NAMALWA (cell line): ENCODE data around the gene C16orf74.
A peak's percentile ranks its signal among the peaks of the same experiment; 100 is the strongest.

Experiments
- DNase-seq: peaks from one replicate; pipeline ENCODE4 v3.0.0-alpha.2; 2015; ENCODE audit warnings: low spot score

Gene C16orf74

DNA sequence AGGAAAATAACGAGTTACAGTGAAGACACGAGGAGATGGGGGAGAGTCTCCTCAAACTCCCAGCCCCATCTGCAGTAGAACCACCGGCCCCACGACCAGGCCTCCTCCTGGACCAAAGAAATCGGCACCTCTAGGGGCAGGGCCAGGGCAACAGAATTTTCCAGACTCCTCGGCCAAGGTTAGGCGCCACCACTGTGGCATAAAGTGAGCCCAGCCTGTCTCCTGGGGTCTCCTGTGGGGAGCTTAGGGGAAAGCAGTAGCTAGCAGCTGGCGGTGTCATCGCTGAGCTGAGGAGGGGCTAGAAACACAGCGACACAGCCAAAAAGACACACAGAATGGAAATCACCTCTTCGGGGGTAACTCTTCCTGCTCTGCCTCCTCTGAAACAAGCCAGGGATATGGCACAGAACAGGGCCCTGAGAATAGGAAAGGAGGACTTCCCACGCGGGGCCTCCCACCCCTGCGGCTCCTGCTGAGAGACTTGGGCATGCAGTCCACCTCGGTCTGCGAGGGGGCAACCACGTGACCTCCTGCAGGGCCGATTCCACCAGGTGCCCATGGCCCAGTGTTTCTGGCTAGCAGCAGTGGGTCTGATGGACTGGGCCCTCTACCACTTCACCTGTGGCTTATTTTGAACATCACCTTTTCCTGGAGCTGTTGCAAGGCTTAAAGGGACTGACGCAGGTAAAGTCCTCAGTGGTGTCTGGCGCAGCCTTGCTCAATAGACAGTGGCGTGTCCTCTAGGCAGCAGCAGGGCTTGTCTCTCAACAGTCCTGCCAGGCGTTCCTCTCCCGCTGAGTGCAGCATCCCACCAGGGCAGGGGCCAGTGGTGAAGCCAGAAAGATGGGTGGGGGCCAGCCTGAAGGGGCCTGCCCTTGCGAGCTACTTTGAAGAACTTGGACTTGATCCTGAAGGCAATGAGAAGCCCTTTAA is 55.4 kb downstream of the C16orf74 start:
- no peak for DNase-seq

DNA sequence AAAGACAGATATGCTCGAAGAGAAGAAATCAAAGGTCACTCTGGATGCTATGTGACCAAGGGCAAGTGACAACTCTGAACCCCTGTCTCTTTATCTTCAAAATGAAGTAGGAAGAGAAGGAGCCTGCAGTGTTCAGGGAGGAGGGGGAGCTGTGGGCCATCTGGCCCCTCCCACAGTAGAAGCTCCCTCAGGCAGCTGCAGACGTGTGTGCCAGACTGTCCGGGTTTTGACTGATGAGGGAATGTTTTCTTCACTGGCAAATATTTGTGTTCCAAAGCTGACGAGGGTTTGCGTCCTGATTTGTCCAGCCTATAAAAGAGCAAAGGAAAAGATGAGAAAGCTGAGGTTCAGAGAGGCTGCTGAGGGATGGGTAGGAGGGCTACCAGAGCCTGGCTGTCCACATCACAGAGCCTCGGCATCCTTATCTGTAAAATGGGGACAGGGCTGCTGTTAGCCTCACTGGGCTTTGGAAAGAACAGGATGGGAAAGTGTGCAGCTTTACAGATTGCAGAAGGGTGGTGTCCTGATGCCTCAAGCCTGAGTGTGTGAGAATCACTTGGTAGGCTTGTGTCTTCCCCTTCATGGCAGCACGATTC is 60.3 kb downstream of the C16orf74 start:
- DNase-seq, result no peak

DNA sequence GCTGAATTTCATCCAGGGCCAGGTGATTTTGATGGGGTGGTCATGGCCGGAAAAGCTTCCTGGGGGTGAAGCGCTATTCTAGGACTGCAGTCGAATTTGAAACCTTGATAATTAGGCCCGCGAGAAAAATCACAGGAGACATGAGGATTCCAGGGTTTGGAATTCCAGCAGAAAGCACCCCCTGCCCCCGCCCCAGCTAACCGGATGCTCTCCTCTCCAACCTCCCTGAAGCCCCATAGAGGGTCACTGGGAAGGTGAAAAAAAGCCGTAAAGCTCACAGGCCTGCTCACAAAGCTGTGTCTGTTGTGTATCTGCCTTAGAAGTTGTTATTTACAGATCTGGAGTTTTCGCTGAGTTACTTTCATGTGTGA is 61.0 kb downstream of the C16orf74 start:
- no peak for DNase-seq

DNA sequence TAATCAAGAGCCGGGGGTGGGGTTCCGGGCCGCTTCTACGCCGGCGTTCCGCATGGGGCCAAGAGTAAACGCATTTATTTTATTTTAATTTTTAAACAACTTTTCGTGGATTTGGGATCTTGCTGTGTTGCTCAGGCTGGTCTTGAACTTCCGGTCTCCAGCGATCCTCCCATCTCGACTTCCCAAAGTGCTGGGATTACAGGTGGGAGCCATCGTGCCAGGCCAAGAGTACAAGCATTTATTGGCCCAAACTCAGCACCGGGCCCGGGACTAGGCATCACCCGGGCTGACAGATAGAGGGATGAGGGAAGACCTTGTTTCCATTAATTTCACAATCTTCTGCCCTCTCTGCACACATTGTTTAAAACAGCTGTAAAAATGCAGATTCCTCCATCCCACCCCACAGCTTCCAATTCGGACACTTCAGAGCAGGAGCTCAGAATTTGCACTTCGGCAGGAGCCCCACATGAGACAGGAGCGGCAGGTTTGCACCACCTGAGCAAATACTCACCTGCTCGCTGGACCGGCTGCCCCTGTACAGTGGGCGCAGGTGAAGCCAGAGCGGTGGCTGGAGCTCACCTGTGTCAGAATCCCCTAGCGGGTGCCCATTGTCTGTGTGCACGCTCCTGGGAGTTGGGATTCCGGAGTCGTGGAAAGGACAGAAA is 61.5 kb downstream of the C16orf74 start:
- no peak for DNase-seq

DNA sequence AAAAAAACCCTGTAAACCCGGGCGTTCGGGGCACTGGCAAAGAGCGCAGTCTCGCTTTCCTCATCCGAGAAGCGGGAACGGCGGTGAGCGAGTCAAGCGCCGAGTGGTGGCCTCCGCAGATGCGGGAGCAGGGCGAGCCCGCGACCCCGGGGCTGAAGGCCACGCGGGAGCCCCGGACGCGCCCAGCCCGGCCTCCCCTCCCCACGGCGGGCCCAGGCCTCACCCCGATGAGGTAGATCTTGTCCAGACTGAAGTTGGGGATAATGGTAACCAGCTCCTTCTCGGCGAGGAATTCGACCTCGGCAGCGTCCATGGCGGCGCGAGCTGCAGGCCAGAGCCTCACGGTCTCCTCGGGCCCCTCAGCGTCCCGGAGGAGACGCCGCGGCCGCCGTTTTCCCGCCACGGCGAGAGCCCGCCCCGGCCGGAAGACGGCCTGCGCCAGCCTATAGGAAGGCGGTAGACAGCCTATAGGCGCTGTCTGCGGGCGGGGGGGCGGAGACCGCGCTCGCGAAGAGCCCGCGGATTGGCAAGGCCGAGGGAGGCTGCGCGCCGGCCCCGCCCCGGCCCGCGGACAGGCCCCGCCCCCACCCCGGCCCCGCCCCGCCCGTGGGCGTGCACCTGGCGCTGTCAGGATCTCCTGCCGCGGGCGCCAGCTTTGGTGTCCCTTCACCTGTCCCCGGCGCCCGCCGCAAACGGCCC is 62.2 kb downstream of the C16orf74 start, which contains the start of gene GINS2:
Gene GINS2, minus strand, starts transcription at position 369 of the 699 bp plus-strand sequence. Its CDS starts 56 bp downstream, at position 313.
- DNase-seq, result peak; percentile 94

DNA sequence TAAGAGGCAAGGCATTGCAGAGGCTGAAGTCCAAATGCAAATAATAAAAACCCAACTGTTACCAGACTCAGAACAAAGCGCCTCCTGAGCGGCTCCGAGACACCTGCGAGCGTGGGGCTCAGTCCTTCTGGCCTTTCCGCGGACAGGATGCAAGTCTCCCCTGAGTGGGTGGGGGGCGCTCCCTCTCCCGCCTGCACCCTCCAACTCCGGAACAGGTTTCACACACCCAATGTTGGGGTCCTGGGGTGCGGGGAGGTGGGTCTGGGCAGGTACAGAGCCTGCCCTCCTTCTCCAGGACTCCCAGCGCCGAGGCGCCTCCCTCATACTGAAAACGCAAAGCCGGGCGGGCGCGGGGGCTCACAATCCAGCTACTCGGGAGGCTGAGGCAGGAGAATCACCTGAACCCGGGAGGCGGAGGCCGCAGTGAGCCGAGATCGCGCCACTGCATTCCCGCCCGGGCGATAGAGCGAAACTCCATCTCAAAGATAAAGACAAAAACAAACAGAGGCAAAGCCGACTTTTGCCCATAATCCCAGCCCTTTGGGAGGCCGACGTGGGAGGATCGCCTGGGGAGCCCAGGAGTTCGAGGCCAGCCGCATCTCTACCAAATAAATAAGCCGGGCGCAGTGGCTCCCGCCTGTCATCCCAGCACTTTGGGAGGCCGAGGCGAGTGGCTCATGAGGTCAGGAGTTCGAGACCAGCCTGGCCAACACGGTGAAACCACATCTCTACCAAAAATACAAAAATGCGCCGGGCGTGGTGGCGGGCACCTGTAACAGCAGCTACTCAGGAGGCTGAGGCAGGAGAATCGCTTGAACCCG is 63.0 kb downstream of the C16orf74 start:
- no peak for DNase-seq

DNA sequence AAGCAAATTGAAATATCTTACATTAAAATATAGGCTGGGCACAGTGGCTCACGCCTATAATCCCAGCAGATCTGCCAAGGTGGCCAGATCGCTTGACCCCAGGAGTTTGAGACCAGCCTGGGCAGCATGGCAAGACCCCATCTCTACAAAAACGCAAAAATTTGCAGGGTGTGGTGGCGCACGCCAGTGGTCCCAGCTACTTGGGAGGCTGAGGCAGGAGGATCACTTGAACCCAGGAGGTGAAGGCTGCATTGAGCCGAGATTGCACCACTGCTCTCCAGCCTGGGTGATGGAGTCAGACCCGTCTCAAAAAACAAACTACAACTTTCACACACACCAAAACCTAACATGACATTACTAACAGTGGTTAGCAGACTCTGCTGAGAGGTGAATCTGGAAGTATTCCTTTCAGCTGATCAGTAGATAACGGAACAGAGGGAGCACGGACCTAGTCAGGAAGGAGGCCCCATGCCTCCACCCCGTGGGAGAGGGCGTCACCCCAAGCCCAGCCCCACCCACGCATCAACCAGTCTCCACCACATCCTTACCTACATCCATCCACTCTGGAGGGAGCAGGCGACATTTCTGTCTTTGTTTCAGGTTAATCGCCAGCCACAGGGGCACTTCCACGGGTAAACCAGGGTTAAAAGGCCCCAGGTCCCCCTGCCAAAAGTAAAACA is 63.8 kb downstream of the C16orf74 start:
- peak; percentile 40 for DNase-seq

DNA sequence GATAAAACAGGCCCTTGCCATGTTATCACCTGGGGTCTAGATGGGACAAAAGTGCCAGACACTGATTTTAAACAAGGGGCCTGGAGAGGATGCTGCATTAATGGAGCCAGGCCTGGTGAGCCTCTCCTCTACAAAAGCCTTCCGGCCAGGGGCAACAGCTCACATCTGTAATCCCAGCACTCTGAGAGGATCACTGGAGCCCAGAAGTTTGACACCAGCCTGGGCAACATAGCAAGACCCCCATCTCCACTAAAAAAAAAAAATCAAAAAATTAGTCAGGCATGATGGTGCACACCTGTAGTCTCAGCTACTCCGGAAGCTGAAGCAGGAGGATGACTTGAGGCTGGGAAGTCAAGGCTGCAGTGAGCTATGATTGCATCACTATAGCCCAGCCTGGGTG is 65.6 kb downstream of the C16orf74 start:
- DNase-seq, result no peak

DNA sequence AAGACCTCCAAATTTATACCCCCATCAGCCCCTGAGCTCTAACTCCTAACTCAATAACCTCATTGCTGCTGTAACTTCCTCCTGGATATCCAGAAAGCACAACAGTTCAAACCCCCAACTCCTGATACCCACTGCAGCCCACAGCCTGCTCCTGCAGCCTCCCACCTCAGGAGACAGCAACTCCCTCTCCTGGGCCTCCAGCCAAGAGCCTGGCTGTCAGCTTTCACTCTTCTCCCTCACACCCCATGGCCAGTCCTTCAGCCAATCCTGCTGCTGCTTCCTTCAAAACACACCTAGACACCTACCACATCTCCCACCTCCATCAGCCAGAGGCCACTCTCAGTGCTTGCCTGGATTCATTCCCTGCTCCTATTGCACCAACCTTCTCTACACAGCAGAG is 67.5 kb downstream of the C16orf74 start:
- DNase-seq, result no peak

DNA sequence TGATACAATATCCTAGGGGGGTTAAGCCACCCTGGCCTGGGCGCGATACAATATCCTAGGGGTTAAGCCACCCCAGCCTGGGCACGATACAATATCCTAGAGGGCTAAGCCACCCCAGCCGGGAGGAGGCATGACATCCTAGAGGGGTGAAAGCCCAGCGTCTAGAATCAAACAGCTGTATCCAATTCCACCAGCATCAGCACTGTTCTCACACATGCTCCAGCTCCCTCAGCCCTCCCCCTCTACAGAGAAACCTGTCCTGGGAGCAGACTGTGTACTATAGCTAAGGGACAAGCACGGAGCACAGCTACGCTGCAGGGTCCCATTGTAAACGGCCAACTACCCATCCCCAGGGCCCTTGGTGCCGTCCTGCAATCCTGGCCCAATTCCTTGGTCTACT is 68.4 kb downstream of the C16orf74 start:
- no peak for DNase-seq

DNA sequence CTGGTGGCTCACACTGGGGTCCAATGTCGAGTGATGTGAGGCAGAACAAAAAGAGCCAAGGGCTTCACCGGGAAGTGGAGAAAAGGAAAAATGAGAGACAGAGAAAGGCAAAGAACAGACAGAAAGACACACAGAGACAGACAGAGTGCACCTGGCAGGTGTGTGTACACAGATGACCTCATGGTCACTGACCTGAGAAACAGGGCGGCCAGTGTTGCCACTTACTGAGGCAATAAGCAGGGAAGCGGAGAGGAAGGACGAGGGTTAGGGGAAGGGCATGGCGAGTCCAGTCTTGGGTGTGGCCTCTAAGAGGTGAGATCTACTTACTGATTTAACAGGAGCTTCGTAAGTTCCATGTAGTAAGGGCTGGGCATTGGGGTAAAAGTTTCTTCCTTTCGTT is 69.6 kb downstream of the C16orf74 start:
- no peak for DNase-seq

DNA sequence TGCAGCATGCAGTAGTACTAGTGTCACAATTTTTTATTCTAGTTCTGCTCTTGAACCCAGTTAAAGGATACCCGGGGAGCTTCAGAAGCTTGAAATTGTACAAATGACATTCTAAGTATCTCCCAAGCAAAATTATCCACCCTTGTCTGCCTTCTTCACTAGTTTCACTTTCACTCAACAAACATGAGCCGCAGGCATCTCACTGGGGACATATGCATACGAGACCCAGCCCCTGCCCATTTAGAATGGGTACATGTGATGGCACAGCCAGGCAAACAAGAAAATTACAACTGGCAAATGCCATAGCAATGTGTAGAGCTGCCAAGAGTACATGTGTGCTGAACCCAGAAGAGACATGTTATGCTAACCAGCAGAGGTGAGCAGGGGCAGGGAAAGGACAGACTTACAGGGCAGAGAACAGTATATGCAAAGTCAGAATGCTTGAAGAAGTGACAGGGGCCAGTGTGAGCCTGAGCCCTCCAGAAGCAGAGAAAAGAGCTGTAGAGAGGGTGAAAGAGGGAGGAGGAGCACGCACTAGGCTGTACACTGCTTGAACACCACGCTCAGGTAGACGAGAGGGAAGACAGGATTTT is 70.4 kb downstream of the C16orf74 start:
- no peak for DNase-seq

DNA sequence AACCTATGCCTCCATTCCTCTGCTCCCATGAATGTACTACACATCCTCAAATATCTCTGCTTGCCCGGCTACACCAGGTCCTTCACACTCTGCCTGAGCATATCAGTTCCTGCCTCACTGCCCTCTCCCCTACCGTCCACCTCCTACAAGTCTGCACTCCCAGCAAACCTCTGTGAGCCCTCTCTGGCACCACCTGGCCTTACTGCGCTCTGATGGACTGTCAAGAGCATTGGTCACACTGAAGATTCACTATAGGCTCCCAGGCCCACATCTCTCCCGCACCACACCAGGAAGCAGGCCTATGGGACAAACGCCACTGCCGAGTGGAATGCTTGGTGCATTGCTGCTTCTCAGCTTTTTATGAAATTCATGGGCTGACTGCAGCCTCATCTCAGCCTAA is 71.0 kb downstream of the C16orf74 start:
- no peak for DNase-seq

DNA sequence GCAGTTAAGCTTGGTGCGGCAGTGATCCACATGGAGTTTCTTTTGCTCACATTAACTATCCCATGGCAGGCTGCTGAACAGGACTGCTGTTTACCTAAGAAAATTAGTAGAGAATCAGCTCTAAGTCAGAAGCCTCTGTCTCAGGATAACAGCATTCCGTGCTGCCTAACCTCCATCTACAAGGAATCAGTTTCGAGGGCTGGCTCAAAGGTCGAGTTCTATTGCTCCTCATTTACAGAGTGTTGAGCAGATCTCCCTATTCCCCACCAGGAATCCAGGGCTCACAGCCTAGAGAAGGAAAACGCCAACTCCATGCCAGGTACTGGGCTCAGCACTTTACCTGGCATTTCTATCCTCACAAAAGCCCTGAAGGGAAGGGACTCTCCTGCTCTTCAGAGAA is 72.1 kb downstream of the C16orf74 start:
- no peak for DNase-seq

DNA sequence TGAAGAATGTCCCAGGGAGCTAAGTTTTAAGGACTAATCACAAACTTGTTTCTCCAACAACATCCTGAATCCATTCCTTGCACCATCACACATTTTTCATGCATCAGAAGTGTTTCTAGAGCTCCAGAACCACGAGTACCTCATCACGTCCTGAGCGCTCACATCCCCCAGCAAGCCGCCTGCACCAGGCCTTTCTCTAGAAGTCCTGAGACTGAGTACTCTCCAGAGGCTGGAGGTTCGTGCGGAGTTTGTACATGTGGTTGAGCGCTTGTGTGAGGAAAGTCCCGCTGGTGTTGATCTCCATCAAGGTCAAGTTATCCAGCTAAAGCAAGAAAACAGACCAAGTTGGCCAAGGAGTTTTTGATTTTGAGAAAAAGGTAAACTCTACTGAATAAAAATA is 72.9 kb downstream of the C16orf74 start:
- DNase-seq, result no peak

DNA sequence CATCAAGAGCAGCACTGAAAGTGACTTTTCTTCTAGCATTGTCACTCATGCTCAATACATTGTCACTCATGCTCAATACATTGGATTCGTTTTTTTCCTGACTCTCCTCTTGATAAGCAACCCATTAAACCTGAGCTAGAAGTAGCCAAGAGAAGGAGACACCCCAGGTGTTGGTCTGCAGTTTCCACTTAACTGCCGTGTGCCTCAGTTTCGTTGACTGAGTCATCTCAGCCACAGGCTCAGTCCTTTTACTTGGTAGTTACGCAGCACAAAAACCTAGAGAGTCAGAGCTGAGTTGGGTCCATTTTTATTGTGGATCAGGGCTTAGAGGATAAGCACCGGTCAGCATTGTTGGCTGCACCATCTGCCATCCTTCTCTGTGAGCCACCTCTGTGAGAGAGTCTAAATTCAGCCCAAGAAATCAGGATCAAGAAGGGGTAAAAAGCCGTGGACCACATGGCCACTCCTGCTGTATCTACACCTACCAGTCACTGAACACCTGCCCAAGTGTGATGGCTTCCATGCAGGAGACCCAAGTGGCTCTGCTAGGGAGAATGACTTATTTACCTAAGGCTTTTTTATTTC is 73.4 kb downstream of the C16orf74 start:
- no peak for DNase-seq

DNA sequence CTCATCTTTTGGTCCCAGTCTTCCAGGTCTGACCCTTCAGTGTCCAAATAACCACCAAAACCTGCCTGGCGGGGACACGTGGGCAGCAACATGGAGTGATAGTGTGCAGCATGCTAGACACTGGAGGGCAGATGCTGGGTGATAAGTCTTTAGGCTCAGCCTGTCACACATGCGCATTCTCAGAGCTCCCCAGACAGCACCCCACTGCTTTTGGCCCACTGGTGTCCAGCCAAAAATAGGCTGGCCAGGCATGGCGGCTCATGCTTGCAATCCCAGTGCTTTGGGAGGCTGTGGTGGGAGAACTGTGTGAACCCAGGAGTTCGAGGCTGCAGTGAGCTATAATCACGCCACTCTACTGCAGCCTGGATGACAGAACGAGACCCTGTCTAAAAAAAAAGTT is 74.4 kb downstream of the C16orf74 start:
- no peak for DNase-seq

DNA sequence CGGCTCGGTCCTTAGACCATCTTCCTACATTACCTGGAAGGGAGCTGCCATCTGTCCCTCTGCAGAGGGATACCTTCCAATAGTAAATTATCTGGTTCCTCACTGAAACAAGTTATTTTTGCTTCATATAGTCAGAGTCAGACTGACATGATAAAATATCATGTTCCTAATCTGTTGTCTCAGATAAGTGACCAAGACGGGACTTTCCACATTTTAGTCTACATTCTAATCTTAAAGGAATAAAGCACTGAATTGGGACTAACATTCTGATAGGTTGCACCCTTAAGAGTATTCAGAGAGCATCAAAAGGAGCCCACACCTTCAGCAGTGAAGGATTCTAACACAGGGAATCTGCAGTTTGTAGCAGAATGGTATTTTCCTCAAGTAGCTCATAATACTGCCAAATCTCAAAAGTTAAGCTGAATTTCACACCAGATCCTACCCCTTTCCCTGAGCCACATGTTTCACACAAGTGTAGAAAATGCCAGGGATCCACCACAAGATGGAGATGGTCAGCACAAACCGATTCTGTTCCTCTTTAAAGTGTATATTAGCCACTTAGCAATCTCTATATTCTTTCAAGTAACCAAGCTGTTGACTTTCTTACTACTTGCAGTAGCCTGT is 75.5 kb downstream of the C16orf74 start:
- DNase-seq, result peak; percentile 61

DNA sequence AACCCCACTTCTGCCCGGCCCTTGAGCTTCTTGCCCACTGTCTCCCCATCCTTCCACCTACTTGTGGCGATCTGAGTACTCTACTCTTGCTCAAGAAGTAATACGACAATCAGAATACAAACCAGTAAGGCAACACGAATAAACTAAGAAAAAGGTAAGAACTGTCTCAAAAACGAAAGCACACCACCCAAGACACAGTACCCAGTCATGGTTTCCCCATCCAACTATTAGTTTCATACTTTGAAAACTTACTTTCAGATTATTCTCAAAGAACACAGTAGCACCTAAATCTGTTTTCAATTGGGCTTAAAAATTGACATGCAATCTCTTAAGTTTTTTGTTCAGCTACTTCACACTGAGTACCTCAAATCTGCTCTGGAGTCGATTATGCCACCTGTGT is 76.1 kb downstream of the C16orf74 start:
- DNase-seq, result no peak

DNA sequence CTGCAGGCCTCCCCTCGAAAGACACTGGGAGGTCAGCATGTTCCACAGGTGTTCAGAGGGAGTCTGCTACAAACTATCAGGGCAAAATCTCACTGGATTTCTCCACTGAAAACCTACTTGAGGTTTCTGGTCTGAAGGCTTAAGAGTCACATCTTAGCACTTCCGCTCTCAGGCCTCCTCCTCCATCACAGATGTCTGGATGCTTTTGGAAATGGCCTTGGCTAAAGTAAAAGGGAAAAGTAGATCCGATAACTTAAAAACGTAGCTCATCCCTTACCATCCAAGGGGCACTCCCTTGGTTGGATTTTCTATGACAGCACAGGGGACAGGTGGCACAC is 76.5 kb downstream of the C16orf74 start:
- DNase-seq, result no peak
